D721Med (cell line): ENCODE data around the gene ZBTB7C.

Experiments used
- DNase-seq: peaks from one replicate; pipeline ENCODE4 v3.0.0; 2011; ENCODE audit warnings: low spot score; ENCODE audit not compliant: insufficient read length
- FAIRE-seq: peaks from 2 replicates; lab custom pipeline; 2011; peaks lifted over from hg19 to GRCh38; lab: Jason Lieb, UNC
- TF ChIP-seq, protein P1 (sequence below): IDR thresholded peaks from 2 replicates; pipeline ENCODE4 v1.5.1; 2012; ENCODE audit warnings: mild to moderate bottlenecking, control low read depth; ENCODE audit not compliant: insufficient read depth; ENCODE audit errors: missing control alignments

The ZBTB7C gene

DNA sequence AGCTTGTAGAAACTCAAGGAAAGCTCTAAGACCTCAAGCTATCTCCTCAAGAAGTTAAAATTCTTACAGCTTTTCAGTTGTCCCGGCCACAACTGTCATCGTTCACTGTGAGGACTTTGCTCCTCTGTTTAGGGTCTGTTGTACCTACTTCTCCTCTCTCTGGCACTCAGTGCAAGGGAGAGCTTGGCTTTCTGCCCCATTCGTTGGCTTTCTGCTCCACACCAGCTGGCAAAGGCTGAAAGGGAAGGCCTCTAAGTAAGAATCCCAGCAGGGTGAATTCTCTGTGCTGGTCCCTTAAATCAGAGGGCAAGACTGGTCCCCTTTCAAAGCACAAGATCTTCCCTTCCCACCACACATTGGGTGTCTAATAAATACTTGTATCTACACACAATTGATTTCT lies 17.3 kb downstream of the ZBTB7C start:
- TF ChIP-seq, protein P1, sequence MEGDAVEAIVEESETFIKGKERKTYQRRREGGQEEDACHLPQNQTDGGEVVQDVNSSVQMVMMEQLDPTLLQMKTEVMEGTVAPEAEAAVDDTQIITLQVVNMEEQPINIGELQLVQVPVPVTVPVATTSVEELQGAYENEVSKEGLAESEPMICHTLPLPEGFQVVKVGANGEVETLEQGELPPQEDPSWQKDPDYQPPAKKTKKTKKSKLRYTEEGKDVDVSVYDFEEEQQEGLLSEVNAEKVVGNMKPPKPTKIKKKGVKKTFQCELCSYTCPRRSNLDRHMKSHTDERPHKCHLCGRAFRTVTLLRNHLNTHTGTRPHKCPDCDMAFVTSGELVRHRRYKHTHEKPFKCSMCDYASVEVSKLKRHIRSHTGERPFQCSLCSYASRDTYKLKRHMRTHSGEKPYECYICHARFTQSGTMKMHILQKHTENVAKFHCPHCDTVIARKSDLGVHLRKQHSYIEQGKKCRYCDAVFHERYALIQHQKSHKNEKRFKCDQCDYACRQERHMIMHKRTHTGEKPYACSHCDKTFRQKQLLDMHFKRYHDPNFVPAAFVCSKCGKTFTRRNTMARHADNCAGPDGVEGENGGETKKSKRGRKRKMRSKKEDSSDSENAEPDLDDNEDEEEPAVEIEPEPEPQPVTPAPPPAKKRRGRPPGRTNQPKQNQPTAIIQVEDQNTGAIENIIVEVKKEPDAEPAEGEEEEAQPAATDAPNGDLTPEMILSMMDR = no peak
- DNase-seq = no peak
- FAIRE-seq = no peak

DNA sequence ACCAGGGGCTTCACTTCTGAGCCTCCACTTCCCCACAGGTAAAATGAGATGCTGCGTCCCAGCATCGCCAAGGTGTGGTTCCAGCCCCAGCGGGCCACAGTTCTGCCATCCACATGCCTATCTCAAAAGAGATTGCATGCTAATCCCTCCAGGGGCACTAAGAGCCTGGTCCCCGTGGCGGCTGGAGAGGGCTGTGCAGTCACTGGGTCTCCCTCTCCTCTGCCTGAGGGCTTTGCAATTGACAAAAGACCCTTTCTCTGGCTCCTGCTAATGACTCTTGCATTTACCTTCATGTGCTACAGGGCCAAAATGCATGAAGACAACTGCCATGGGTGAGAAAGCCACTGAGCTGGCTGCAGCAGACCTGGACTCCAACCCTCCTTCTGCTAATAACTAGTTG lies 18.5 kb downstream of the ZBTB7C start:
- TF ChIP-seq, protein P1 = no peak
- FAIRE-seq (no peak), DNase-seq (no peak)

DNA sequence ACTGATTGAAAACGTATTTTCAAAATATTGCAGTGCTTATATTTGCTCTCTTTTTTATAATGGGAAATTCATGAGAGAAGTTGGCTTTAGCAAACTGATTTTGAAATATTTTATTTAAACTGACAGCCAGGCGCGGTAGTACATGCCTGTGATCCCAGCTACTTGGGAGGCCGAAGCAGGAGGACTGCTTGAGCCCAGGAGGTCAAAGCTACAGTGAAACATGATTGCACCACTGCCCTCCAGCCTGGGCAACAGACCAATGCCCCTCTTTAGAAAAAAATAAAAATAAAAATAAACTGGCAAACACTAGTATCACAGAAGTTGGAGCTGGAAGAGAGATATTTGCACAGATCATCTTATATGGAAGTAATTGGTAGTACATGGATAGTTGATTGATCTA lies 20.7 kb downstream of the ZBTB7C start:
- TF ChIP-seq, protein P1 = no peak
- no peak for DNase-seq
- FAIRE-seq = no peak

DNA sequence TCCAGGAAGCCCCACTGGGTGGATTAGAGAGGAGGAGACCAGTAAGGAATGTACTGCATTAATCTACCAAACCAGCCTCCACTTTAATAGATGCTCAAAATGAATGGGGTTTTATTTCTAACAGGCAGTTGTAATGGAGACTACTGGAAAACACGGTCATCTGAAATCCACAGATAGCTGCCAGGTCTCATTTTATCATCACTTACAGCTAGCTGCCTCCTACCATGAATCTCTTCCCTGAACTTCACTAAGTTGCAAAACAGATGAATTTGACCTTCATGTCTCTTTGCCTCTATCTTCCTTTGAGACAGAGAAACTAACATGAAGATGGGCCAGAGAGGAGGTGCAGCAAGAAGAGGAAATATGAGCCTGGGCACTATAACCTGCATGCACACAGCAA lies 21.9 kb downstream of the ZBTB7C start:
- FAIRE-seq (no peak), DNase-seq (no peak)
- TF ChIP-seq, protein P1 = no peak

DNA sequence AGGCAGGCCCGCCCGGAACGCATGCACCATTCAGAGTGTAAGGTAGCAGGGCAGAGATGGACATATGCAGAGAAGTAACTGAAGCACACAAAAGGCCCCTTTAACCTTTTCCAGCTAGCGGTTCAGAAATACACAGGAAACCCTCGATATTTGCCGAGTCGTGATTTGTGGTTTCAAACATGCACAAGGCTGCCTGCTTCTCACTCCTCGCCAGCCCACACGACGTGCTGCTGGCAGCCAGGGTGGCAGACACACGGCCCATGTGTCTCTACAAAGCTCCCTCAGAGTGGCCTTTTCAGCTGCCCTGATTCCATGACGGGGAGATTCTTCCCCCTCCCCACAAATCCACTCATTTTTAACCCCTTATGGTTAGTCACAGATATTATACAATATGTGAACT lies 23.6 kb downstream of the ZBTB7C start:
- DNase-seq = no peak
- TF ChIP-seq, protein P1 = no peak
- no peak for FAIRE-seq

DNA sequence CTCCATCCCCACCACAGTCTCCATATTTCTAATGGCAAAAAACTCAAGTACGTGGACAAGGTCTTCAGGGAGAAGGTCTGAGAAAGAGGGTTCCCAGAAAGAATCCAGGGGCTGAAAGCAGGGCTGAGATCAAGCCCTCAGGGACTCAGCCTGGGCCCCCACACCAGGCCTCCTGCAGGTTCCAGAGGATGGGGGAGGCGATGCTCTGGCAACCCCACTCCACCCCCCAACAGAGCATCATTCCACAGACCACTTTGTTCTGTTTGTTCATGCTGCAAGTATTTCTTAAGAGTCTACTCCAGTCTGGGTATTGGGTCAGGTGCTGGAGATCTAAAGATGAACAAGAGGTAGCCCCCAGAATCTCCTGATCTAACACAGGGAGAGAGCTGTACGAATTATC lies 32.2 kb downstream of the ZBTB7C start:
- TF ChIP-seq, protein P1 = no peak
- no peak for DNase-seq

DNA sequence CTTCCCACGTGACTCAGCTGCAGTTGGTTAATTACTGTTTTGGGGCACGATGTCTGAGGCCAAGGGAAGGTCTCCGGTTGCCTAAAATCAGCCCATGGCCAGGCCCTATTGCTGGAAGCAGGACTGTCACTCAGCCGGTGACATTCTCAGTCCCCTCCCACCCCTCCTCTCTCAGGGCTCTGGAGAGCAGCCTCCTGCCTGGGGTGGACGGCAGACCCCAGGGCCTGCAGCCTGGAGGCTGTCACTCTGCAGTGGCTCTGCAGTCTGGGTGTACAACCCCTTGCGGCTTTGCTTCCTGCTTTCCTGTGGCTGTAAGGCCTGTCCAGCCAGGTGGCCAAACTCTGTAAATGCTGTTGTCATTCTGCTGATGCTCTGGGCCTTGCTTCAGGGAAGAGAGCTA lies 32.8 kb downstream of the ZBTB7C start:
- TF ChIP-seq, protein P1 = no peak
- no peak for FAIRE-seq
- no peak for DNase-seq

More for the DNA sequence above, 32.2 kb downstream of the ZBTB7C start:
- FAIRE-seq = no peak
